SU-DHL-6 (cell line): Measurements from ENCODE around the gene HLF.

Experiments used
- CTCF ChIP-seq: fragments of 200-600 bp; sonication (generic); IDR thresholded peaks from one replicate; pipeline ENCODE4 v1.5.1; 2017; ENCODE audit warnings: antibody characterized with exemption, mild to moderate bottlenecking, low read length, moderate library complexity; ENCODE audit not compliant: insufficient read depth, poor library complexity, severe bottlenecking
- EZH2phosphoT487 ChIP-seq: fragments of 200-600 bp; sonication (generic), shearing (Covaris generic); conservative IDR thresholded peaks from 2 replicates; pipeline ENCODE4 v1.6.1; 2018; ENCODE audit warnings: mild to moderate bottlenecking, antibody characterized with exemption, low read length, moderate library complexity, mixed read lengths

DNA sequence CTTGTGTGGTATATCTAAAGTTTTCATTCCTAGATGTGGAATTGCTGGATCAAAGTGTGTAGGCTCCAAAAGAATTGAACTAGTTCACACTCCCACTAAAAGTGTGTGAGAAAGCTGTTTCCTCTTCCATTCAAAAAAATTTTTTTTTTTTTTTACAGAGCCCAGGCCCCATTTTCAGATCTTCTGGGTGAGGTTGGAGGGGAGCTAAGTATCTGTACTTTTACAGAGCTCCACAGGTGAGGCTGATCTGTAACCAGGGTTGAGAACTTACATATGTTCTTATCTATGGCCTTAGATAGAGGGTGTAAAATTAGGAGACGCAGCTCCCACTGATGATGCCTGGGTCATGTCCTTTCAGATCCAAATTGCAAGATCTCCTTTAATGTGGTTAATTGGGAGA lies 31.9 kb downstream of the HLF start:
- TF ChIP-seq CTCF (no peak), EZH2phosphoT487 (no peak)
